GM21526 (cell line): Measurements from ENCODE around the gene AKAIN1.

ENCODE experiments used
- ATAC-seq: cut with Tn5 transposase; IDR thresholded peaks from one replicate; pipeline ENCODE4 v1.9.1; 2021; ENCODE audit warnings: moderate library complexity; ENCODE audit not compliant: unreplicated experiment, low FRiP score

The AKAIN1 gene

DNA sequence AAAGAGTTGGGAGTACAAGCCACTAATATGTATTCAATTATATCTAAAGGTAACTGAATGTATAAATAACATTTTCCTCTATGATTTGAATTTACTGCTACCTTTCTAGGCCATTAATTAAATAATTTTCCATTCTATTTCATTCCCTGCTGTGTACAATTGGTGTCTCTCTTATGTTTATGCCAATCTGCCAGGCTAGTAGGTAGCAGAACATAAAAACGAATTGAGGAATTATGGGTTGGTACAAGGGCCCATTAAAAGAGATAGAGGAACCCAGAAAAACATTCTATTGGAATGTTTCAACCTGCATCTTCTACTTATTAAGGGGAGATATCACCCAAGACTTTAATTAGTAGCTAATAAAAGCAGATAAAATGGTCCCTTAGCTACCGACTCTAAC is 32.2 kb downstream of the AKAIN1 start:
- ATAC-seq, result no peak

DNA sequence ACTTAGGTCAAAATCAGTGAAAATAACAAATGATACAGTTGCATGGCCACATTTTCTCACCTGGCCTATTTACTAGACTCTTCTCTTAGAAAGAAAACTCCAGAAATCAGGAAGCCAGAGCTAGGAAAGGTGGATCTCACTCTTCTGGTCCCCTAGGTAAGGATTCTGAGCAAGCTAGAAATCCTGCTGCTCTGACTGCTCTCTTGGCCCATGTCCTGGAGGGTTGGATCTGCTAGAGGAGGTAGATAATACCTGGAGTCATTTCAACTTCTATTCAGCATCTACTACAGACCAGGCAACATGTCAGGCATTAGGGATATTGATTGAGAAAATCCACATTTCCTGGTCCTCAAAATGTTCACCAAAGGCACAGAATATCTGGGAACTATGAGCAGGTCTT is 34.9 kb downstream of the AKAIN1 start:
- no peak for ATAC-seq

DNA sequence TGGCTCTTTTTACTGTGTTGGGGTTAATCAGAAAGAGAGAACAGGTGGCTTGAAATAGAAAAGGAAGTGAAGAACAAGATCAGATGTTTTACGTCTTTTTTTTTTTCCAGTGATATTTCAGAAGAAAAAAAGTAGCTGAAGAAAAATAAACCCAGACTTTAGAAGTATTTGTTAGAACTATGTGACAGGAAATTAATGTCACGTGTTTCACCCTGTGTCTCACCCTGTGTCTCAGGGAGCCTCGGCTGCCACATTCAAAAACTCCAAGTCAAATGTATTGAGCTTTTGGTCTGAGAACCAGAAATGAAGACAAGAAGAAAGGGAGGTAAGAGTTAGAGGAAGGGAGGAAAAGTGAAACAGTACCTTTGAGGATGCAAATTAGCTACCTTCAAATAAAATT is 38.0 kb downstream of the AKAIN1 start:
- ATAC-seq, result no peak

DNA sequence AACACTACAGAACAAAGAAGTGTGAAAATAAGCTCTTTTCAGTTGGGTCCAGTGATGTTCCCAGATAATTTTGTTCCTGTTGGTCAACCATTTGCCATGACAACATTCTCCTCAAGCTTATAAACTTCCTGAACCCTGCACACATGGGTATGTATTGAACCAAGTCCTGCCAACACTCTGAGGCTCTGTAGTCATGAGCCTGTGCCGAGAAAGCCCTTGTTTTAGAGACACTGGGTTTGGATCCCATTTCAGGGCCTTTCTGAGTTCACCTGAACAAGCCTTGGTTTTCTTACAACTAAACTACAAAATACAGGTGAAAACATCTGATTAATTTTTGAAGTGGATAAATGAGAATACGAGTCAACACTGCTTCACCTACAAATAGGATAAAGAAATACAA is 38.5 kb downstream of the AKAIN1 start:
- ATAC-seq, result no peak

DNA sequence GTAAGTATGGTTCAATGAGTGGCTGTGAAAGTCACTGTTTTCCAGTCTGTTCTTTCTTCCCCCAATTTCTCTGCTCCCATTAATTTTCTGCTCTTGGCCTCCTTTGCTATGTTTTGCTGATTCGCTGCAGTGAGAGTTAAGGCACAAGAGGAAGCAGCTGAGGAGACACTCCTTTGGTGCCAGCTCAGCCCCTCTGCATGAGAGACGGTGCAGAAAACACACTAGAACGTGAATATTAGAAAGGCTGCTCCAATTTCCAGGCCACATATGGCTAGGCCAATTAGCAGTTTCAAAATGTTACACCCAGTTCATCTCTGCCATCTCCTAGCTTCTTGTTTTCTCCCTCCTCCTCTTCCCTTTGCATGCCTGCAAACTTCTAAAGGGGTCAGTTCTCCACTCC is 38.9 kb downstream of the AKAIN1 start:
- no peak for ATAC-seq

DNA sequence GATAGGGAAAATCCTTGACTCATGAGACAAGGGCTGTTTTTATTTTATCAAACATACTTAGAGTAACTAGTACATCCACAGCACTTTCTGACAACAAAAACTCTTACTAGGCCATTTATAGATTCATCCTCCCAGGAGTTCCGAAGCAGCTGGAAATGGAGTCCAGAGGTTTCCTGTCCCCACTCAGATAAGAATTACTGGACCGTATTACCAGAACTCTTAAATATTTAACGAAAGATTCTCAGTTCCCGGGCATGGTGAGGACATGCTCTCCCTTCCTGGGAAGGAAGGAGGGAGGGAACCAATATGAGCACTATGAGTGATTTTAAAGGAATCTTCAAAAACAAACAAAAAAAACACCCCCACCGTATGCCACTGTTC is 41.2 kb downstream of the AKAIN1 start:
- no peak for ATAC-seq

DNA sequence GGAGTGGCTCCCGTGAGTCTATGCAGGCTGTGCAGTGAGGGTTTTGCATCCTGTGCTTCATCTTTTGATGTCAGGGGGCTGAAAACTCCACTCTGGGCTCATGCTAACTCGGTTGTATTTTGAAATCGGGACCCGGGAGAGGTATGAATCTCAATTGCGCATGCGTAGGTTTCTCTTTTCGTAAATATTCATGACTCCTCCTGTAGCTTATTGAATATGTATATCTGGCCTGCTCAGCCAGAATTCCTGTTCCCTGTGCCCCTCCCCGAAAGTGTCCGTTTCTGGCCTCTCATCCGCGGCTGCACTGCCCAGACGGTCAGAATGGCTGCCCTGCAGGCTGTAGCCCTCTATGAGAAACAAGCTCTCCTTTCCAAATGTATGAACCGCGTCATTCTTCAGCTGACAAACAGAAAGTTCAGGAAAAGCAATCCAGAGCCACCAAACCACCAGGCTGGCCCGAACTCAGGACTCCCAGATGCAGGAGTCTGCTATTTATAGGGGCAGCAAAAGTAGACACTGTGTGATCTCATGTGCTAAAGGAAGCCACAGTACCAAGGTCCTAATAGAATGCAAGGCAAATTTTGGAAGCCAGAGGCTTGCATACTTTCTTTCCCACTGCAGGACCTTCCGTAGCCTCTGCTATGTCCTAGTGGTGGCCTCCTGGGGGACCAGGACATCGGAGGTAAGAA is 41.7 kb downstream of the AKAIN1 start:
- no peak for ATAC-seq

DNA sequence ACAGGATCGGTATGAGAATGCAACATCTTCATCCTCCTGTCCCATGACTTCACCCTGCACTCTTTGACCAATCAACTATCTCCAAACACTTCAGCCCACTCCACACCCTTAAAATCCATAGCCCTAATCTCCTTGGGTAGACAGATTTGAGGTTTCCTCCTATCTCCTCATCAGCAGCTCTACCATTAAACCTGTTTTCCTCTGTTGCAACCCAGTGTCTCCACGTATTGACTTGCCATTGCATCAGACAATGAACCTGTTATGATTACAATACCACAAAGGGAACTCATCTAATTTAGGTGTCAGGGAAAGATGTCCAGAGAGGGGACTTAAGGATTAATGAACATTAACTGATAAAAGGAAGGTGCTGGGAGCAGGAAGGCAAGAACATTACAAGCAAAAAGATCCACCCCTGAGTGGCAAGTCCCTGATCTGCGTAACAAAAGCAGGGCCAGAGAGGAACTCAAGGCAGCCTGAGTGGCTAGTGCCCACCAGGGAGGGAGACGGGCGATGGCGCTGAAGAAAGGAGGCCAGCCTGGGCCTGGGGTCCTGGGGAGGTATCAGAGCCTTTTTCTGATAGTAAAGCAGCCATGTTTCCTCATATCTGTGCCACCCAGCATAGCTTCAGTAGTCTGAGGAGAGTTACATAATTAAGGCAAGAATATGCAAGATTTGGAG is 44.6 kb downstream of the AKAIN1 start:
- ATAC-seq, result no peak

DNA sequence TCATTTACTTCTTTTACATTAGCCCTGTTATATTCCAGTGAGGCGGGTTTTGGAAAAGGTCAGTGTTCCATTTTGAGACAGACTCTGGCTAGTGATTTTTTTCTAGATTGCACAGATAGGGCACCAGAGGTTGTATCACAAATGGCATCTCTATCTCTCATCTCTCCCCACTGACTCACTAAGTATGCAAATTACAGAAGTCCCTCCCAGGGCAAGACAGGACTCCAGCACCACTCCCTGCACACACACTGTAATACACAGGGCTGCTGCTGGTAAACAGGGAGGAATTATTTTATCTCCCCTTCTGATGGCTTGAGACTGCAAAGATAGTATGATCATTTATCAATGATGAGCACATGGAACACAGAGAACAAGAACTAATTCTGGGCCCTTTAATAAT is 46.2 kb downstream of the AKAIN1 start:
- ATAC-seq, result no peak

DNA sequence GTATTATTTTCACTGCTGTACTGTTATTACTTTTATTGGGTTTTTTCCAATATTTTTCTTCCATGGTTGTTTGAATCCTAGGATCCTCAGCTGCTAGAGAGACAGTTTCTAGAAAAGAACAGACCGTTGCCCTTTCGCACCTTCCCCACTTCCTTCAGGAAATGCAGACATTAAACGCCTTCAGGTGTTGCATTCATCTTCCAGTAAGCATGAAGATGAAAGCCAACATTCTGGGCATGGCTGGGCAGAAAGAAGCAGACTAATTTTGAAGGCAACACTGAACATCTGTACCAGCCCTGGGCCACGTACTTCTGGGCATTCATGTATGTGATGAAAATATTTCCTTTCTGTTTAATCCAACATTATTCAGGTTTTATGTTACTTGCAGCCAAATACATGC is 51.0 kb downstream of the AKAIN1 start:
- no peak for ATAC-seq

DNA sequence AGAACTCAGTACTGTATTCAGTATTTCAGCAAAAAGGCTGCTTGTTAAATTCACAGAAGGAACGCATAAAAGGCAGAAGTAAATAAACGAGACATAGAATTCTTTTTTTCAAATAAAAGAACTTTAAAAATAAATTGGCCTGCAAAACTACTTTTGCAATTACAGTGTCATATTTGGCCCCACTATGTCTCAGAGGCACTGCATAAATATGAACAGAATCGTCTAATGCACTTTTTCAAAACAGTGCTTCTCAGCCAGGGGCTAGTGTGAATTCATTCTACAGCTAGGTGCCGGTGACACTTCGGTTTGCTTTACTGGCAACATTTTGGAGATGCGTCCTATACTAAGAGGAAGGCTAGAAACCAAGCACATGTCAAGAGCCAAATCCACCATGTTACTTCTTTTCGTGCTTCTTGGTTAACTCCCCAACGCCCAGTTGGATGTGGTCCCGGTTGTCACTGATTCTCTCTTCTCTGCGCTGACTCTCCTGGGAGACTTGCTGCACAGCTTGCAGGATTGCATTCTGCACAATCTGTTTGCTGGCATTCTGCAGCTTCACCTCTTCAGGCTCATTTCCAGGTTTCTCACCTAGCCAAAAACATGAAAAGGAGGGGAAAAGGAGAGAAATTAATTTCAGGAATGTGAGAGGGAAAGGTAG is 51.8 kb downstream of the AKAIN1 start:
- ATAC-seq, result no peak

DNA sequence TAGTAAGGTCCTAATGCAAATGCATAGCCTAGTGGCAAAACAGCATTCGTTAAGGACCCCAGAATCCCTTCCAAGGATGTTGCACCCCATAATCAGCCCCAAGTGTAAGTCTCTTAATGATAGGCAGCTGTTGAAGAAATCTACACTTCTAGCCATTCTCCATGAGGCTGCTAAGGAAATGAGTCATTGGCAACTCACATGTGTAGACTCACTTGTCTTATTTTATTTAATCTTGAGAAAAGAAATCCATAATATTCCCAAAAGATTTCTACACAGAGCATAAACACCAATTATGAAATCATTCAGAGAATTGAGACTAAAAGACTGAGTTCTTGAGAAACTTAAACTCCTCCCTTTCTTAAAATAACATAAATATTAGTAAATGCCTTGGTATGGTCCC is 52.4 kb downstream of the AKAIN1 start:
- no peak for ATAC-seq

DNA sequence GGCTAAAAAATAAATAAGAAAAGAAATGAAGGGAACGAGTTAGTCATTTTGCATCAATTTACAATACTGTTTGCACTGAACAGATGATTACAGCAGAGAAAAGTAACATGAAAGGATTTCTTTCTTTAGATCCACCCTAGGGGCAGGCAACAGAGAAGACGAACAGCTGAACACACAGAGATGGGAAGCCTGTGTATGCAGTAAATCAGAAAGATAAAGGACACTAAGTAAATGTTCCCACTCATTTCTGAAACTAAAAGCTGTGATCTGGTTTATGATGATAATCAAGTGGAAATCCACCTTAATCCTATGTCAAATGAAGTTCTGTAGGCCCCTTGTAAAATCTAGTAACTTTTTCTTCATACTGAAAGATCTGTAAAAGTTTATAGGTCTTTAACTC is 54.2 kb downstream of the AKAIN1 start:
- no peak for ATAC-seq

DNA sequence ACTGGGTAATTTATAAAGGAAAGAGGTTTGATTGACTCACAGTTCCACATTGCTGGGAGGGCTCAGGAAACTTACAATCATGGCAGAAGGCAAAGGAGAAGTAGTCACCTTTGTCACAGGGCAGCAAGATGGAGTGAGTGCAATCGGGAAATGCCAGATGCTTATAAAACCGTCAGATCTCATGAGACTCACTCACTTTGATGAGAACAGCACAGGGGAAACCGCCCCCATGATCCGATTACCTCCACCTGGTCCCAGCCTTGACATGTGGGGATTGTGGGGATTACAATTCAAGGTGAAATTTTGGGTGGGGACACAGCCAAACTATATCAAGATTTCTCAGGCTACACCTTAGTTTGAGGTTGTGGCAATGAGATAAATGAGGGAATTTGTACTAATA is 54.9 kb downstream of the AKAIN1 start:
- no peak for ATAC-seq

DNA sequence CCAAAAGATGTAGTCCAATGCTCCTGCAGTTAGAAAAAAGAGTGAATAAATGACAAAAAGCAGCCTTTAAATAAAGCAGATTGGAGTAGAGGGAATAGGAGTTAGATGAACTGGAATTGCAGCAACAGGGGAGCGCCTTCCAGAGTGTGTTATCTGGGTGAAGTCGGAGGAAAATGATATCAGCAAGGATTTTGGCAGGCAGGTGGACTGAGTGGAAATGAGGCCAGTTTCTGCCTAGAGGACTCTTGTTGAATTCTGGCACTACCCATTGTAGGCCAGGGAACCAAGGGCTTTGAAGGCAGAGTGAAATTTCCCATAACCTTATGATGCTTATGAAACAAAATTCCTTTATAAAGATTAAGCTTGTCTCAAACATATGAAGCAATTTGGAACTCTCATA is 59.8 kb downstream of the AKAIN1 start:
- no peak for ATAC-seq

DNA sequence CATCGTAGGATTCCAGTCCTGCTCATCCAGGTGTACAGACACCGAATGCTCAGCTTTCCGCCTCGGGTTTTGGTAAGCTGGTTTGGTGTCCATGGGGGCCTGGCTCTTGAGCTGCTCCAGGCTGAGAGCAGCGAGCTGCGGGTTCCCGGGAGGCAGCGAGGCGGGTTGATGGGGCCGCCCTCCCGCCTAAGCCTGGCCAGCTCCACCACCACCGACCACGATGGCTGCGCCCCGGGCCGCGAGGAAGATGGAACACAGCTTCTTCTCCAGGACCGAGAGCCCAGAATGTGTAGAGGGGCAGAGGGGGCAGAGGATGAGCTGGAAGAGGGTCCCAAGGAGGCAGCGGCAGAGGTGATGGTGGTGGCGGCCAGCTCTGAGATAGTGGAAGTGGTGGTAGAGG is 64.1 kb downstream of the AKAIN1 start:
- no peak for ATAC-seq

DNA sequence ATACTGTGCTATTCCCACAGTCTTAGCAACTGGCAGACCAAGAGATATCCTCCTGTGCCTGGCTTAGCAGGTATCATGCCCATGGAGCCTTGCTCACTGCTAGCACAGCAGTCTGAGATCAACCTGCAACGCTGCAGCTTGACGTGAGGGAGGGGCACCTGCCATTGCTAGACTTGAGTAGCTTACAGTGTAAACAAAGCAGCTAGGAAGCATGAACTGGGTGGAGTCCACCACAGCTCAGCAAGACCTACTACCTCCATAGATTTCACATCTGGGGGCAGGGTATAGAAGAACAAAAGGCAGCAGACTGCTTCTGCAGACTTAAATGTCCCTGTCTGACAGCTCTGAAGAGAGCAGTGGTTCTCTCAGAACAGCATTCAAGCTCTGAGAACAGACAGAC is 74.8 kb downstream of the AKAIN1 start:
- ATAC-seq, result no peak

DNA sequence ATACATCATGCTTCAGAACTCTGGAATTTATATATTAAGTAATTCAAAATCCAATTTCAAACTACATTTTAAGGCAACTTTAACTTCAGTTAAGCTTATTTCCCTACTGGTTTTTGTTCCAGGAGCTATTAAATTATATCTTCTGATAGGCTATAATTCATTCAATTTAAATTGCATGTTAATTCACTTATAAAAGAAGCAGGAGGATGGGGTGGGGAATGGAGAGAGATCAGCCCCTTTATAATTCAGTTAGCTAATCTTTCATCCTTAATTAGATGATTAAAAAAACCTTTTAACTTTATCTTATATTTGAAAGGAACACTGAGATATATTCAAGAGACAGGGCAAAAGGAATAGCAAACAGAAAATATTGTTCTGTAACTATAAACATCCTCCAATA is 86.8 kb downstream of the AKAIN1 start:
- ATAC-seq, result no peak

DNA sequence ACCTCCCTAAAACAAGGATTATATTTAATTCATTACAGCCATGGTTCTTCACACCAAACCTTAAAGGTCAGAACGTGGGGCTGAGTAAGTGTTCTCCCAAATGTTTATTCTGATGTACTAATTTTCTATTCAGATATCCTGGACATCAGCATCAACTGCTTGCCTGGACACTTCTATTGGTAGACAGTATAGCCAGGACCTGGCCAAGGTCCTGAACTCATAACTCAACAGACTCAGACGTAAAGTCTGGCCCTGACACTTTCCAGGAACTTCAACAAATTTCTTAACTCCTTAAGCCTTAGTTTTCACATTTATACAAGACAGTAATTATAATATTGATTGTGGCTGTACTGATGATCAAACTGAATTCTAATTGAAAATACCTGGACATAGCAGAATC is 89.1 kb downstream of the AKAIN1 start:
- no peak for ATAC-seq

DNA sequence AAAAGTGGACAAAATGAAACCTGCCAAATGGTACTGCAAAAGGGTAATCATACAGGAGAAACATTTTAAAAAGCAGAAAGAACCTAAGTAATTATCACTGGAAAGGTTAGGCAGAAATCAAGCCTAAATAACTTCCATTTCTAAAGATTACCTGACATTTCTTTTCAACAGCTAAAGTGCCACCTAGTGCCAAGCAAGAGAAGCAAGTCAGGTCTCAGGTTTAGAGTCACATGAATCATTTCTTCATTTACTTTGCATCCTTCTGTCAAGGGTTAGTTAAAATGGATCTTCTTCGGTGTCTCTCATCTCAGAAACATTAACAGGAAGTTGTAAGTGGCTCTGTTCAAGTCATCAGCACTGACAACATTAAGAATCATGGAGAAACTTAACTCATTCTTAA is 90.3 kb downstream of the AKAIN1 start:
- ATAC-seq, result no peak

DNA sequence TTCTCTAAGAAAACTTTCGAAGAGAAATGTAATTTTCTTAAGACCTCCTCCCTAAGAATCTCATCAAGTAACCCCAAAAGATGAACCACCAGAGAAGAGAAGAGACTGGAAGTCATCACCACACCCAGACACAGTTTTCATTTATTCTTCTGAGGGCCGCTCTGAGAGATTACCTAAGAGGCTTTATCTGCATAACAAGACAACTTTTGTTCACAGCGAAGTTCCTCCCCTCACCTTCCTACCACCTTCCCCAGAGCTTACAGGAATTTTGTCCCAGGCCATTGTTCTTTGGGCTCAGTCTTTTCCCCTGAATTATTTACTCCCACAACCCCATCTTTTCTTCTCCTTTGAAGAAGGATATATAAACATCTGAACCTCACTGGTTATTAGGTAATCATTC is 92.8 kb downstream of the AKAIN1 start:
- no peak for ATAC-seq

DNA sequence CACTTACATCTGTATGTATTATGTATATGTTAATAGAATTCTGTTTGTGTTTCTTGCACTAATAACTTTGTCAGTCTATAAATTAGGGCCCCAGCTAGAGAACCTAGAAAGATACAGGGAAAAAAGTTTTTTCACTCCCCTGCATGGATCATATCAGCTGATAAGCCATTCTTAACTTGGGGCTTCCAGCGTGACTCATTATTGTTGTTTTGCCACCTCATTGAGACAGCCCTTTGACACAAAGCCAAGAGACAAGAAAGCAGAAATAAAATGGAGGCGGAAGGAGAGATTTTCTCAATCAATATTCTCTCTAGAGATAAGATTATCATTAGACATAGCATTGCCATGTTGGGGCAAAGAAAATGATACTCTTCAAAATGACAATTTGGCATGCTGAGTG is 93.4 kb downstream of the AKAIN1 start:
- ATAC-seq, result no peak
